ENCODE results near the gene DDX39B.

DDX39B gene

DNA sequence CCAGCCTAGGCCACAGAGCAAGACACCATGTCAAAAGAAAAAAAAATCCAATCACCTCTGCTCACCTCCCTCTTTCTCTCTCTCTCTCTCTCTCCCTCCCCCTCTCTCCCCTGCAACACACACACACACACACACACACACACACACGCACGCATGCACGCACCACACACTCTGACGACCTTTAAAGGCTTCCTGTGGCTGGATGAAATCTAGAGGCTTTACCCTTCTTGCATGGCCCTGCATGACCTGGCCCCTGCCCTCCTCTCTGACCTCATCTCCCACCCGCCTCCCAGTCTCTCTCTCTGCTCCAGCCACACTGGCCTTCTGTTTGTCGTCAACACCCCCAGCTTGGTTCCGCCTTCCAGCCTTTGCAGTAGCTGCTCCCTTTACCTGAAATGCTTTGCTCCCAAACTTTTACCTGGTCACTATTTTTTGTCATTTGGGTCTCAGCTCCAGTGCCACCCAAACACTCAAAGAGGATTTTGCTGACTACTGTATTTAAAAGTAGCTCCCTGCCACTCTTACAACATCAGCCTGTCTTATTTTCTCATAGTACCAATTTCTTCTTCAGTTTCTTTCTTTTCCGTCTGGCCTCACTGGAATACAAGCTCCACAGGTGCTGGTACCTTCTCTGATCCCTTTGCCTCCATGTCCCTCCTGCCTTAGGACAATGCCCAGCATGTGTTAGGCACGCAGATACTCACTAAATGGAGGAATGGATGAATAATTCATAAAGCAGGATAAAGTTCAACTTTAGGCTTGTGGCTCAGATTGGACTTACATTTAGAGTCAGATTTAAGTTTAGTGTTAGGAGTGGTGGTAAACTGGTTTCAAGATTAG is 25.9 kb upstream of the DDX39B start:
- no peaks in the 10 kb centered on the region for H3K27me3 ChIP-seq (replicated peaks; ENCODE audit: control insufficient read depth, insufficient read depth, low read length)
- no peaks in the 10 kb centered on the region for H3K36me3 ChIP-seq (ENCODE audit: control insufficient read depth, insufficient read depth, low read length)
- no peak for DNase-seq (ENCODE audit: extremely low read depth, insufficient read length)

DNA sequence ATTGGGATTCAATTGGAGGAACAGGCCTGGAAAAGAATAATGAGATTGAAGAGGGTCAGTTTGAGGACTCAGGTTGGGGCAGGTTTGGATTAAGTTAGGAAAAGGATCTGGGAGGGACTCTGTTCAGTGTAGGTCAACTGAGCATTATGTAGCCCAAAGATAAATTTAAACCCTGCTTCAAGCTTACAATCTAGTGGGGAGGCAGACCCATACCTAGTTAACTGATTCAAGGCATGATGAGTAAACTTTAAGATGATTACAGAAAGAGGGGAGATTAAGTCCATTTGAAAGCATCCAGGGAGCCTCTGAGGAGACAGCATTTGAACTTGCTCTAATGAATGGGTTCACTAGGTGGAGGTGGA is 18.9 kb upstream of the DDX39B start:
- TF ChIP-seq, protein P1, sequence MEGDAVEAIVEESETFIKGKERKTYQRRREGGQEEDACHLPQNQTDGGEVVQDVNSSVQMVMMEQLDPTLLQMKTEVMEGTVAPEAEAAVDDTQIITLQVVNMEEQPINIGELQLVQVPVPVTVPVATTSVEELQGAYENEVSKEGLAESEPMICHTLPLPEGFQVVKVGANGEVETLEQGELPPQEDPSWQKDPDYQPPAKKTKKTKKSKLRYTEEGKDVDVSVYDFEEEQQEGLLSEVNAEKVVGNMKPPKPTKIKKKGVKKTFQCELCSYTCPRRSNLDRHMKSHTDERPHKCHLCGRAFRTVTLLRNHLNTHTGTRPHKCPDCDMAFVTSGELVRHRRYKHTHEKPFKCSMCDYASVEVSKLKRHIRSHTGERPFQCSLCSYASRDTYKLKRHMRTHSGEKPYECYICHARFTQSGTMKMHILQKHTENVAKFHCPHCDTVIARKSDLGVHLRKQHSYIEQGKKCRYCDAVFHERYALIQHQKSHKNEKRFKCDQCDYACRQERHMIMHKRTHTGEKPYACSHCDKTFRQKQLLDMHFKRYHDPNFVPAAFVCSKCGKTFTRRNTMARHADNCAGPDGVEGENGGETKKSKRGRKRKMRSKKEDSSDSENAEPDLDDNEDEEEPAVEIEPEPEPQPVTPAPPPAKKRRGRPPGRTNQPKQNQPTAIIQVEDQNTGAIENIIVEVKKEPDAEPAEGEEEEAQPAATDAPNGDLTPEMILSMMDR (IDR thresholded peaks at IDR 0.05; ENCODE audit: insufficient read depth, low read length, poor library complexity, severe bottlenecking) = no peak
- Histone ChIP-seq H3K36me3 (ENCODE audit: control insufficient read depth, insufficient read depth, low read length) (peaks cover 1% of the 10 kb centered on the region), H3K4me3 (replicated peaks; ENCODE audit: low read depth, low read length) (peak overlapping the region; percentile 19), H3K27me3 (replicated peaks; ENCODE audit: control insufficient read depth, insufficient read depth, low read length) (no peaks in the 10 kb centered on the region)
- DNase-seq (ENCODE audit: extremely low read depth, insufficient read length) = no peak

More for the DNA sequence above, 25.9 kb upstream of the DDX39B start:
- TF ChIP-seq, protein P1 (IDR thresholded peaks at IDR 0.05; ENCODE audit: insufficient read depth, low read length, poor library complexity, severe bottlenecking) = no peak
- peak overlapping the region; percentile 9; the same call in 1 of the 2 replicates for H3K4me3 ChIP-seq (replicated peaks; ENCODE audit: low read depth, low read length)

DNA sequence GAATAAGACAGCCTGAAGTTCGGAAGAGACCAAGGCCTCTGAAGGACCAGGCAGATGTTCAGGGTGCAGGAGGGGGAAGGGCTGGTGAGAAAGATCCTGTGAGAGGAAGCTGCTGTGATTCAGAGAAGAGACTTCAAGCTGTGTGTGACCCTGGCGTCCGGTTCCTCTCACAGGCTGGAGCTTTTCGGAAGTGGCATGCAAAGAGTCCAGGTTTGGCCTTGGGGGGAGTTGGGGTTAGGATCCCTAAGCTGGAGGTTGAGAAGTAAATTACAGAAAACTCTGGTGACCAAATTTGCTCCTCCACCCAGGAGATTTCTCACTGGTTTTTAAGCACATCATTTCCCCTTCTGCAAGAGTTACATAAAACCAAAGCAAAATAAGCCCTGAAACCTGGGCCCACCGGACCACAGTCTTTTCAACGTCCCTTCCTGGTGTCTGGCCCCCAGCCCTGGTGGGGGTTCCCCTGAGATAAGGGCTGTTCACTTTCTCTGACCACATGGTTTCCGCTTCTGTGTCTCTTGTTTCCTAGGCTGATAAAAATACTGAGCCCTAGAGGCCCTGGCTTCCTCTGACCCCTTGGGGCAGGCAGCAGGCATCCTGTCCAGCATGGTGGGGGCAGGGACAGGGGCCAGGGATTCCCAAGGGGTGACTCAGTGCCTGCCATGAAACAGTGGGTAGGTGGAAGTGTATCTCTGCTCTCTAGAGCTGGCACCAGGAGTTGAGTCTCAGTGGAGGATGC is 18.3 kb upstream of the DDX39B start:
- H3K4me3 ChIP-seq (replicated peaks; ENCODE audit: low read depth, low read length) = peak overlapping the region; percentile 33
- TF ChIP-seq, protein P1 (IDR thresholded peaks at IDR 0.05; ENCODE audit: insufficient read depth, low read length, poor library complexity, severe bottlenecking) = peak; percentile 8
- peak; percentile 78 for DNase-seq (ENCODE audit: extremely low read depth, insufficient read length)
- H3K36me3 ChIP-seq (ENCODE audit: control insufficient read depth, insufficient read depth, low read length) = peaks cover 1% of the 10 kb centered on the region
- no peaks in the 10 kb centered on the region for H3K27me3 ChIP-seq (replicated peaks; ENCODE audit: control insufficient read depth, insufficient read depth, low read length)

DNA sequence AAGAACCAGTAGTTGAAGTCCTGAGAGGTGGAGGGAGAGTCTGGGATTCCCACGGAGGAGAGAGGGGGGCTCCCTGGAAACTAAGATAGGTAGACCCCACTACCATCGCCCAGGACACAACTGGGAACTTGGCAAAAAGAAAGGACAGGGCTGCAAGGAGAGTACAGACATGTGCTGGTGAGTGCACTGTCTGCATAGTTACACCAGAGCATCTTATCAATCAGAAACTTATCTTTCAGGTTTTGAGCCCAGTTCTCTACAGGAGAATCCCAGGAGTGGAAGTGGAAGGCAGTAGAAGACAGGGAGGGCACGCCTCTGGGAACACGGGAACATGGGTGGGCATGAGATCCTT is 17.8 kb upstream of the DDX39B start:
- TF ChIP-seq, protein P1 (IDR thresholded peaks at IDR 0.05; ENCODE audit: insufficient read depth, low read length, poor library complexity, severe bottlenecking) = no peak
- Histone ChIP-seq H3K27me3 (replicated peaks; ENCODE audit: control insufficient read depth, insufficient read depth, low read length) (no peaks in the 10 kb centered on the region), H3K36me3 (ENCODE audit: control insufficient read depth, insufficient read depth, low read length) (peaks cover 1% of the 10 kb centered on the region), H3K4me3 (replicated peaks; ENCODE audit: low read depth, low read length) (peak overlapping the region; percentile 33)
- DNase-seq (ENCODE audit: extremely low read depth, insufficient read length) = no peak

DNA sequence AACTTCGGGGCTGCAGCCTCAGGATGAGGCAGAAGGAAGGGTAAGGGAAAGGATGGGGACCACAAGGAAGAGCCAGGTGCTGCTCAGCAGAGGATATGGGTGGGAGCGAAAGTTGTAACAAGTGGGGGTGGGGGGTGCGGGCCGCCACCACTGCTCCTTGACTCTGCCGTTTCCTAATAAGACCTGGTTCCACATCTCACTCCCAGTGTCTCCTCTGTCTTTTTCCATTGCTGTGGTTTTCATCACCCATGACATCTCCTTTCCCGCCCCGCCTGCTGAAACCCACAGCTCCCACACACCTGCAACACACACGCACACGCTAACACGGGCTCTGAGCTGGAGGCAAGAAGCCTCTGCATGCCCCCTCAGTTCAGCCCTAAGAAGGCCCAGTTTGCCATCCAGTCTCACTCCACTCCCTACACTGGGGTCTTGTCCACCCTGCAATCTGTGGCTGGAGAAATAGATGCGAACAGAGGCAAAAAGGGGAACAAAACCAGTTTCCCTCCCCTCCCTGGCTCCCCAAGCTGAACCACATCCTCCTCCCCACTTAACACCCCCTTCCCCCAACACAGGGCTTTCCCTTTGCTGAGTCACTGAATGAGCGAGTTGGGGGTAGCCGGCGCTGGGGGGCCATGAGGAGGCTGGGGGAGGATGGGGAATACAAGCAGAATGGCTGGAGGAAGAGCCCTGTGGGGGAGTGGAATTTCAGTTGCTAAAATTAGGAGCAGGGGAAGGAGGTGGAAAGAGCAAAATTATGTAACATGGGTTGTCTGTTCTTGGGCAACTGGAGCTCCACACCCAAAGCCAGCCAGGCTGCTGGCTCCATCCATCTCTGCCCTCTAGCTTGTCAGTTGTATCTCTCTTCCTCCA is 17.1 kb upstream of the DDX39B start:
- peak; percentile 83 for DNase-seq (ENCODE audit: extremely low read depth, insufficient read length)
- Histone ChIP-seq H3K4me3 (replicated peaks; ENCODE audit: low read depth, low read length) (peak overlapping the region; percentile 33), H3K36me3 (ENCODE audit: control insufficient read depth, insufficient read depth, low read length) (peaks cover 1% of the 10 kb centered on the region), H3K27me3 (replicated peaks; ENCODE audit: control insufficient read depth, insufficient read depth, low read length) (no peaks in the 10 kb centered on the region)
- TF ChIP-seq, protein P1 (IDR thresholded peaks at IDR 0.05; ENCODE audit: insufficient read depth, low read length, poor library complexity, severe bottlenecking) = no peak
